HEK293 (cell line): ENCODE results near the gene BHLHE23.

Source experiments
- CTCF ChIA-PET: fragments of 350-600 bp; formaldehyde crosslinking; extraction: SDS; loops from one replicate; lab custom pipeline; 2021; ENCODE audit warnings: antibody characterized with exemption; lab: Yijun Ruan, JAX
- POLR2A ChIA-PET: fragments of 300-600 bp; formaldehyde crosslinking; extraction: SDS; loops from one replicate; lab custom pipeline; 2020; ENCODE audit warnings: antibody characterized with exemption, inconsistent platforms; lab: Yijun Ruan, JAX
- H3K27ac ChIP-seq: fragments of 200-500 bp; sonication (Bioruptor generic); 2 replicates; pipeline ENCODE4 v1.5.1; 2014; ENCODE audit warnings: low read depth, low read length, control low read depth, inconsistent platforms; ENCODE audit errors: extremely low read depth
- H3K36me3 ChIP-seq, 2 experiments: fragments of 200-500 bp in 1 of 2; sonication (Bioruptor generic) in 1 of 2; 1 replicate in 1 of 2; 2 replicates in 1 of 2; pipeline ENCODE4 v1.5.1; 2014 to 2017; ENCODE audit warnings: inconsistent platforms in 2 of 2, low read length in 2 of 2; ENCODE audit not compliant: control insufficient read depth in 2 of 2, insufficient read depth in 1 of 2
- H3K4me1 ChIP-seq: fragments of 200-500 bp; sonication (Bioruptor generic); 2 replicates; pipeline ENCODE4 v1.5.1; 2014; ENCODE audit warnings: mild to moderate bottlenecking, low read length, inconsistent platforms; ENCODE audit not compliant: control insufficient read depth, insufficient read depth
- H3K4me3 ChIP-seq: 2 replicates; pipeline ENCODE4 v1.5.1; 2011; ENCODE audit warnings: low read depth, mild to moderate bottlenecking, control low read depth, low read length, moderate library complexity
- H3K9me3 ChIP-seq: fragments of 200-500 bp; sonication (Bioruptor generic); 2 replicates; pipeline ENCODE4 v1.5.1; 2014; ENCODE audit warnings: low read depth, low read length, inconsistent platforms; ENCODE audit not compliant: control insufficient read depth, insufficient read depth
- CTCF ChIP-seq: fragments of 450-650 bp; formaldehyde crosslinking; IDR thresholded peaks from 2 replicates; pipeline ENCODE4 v1.5.1; 2016; ENCODE audit warnings: missing biosample characterization, missing genetic modification characterization
- ELK4 ChIP-seq: IDR thresholded peaks from 2 replicates; pipeline ENCODE4 v1.6.1; 2011; ENCODE audit warnings: mild to moderate bottlenecking, low read depth, low read length, borderline replicate concordance
- GLI4 ChIP-seq: fragments of 450-650 bp; formaldehyde crosslinking; IDR thresholded peaks from 2 replicates; pipeline ENCODE4 v1.5.1; 2016; ENCODE audit warnings: missing biosample characterization, missing genetic modification characterization
- GLIS2 ChIP-seq: fragments of 450-650 bp; formaldehyde crosslinking; IDR thresholded peaks from 2 replicates; pipeline ENCODE4 v1.5.1; 2016; ENCODE audit warnings: missing biosample characterization, missing genetic modification characterization
- REST ChIP-seq: fragments of 450-650 bp; formaldehyde crosslinking; IDR thresholded peaks from 2 replicates; pipeline ENCODE4 v1.5.1; 2016; ENCODE audit warnings: missing biosample characterization, missing genetic modification characterization
- SCRT2 ChIP-seq: fragments of 450-650 bp; formaldehyde crosslinking; IDR thresholded peaks from 2 replicates; pipeline ENCODE4 v1.5.1; 2016; ENCODE audit warnings: missing biosample characterization, missing genetic modification characterization
- SP2 ChIP-seq: fragments of 450-650 bp; formaldehyde crosslinking; IDR thresholded peaks from 2 replicates; pipeline ENCODE4 v1.5.1; 2016; ENCODE audit warnings: missing biosample characterization, missing genetic modification characterization
- SP7 ChIP-seq: fragments of 450-650 bp; formaldehyde crosslinking; IDR thresholded peaks from 2 replicates; pipeline ENCODE4 v1.5.1; 2016; ENCODE audit warnings: missing biosample characterization, missing genetic modification characterization
- ZEB2 ChIP-seq: fragments of 450-650 bp; formaldehyde crosslinking; IDR thresholded peaks from 2 replicates; pipeline ENCODE4 v1.5.1; 2016; ENCODE audit warnings: missing biosample characterization, missing genetic modification characterization
- ZFP3 ChIP-seq: fragments of 450-650 bp; formaldehyde crosslinking; IDR thresholded peaks from 2 replicates; pipeline ENCODE4 v1.5.1; 2016; ENCODE audit warnings: low read depth, missing biosample characterization, missing genetic modification characterization
- ZNF138 ChIP-seq: fragments of 450-650 bp; formaldehyde crosslinking; IDR thresholded peaks from 2 replicates; pipeline ENCODE4 v1.5.1; 2016; ENCODE audit warnings: missing biosample characterization, missing genetic modification characterization, borderline replicate concordance
- ZNF223 ChIP-seq: fragments of 450-650 bp; formaldehyde crosslinking; IDR thresholded peaks from 2 replicates; pipeline ENCODE4 v1.5.1; 2016; ENCODE audit warnings: missing biosample characterization, missing genetic modification characterization
- ZNF354C ChIP-seq: fragments of 450-650 bp; formaldehyde crosslinking; IDR thresholded peaks from 2 replicates; pipeline ENCODE4 v1.5.1; 2016; ENCODE audit warnings: missing biosample characterization, missing genetic modification characterization, low read depth, borderline replicate concordance
- ZNF48 ChIP-seq: fragments of 450-650 bp; formaldehyde crosslinking; IDR thresholded peaks from 2 replicates; pipeline ENCODE4 v1.5.1; 2016; ENCODE audit warnings: missing biosample characterization, missing genetic modification characterization
- ZNF521 ChIP-seq: fragments of 450-650 bp; formaldehyde crosslinking; IDR thresholded peaks from 2 replicates; pipeline ENCODE4 v1.5.1; 2017; ENCODE audit warnings: missing biosample characterization, mild to moderate bottlenecking, missing genetic modification characterization
- ZNF555 ChIP-seq: fragments of 450-650 bp; formaldehyde crosslinking; conservative IDR thresholded peaks from 2 replicates; pipeline ENCODE4 v1.5.1; 2017; ENCODE audit warnings: missing biosample characterization, mild to moderate bottlenecking, missing genetic modification characterization, inconsistent platforms
- ZNF580 ChIP-seq: fragments of 450-650 bp; formaldehyde crosslinking; IDR thresholded peaks from 2 replicates; pipeline ENCODE4 v1.5.1; 2016; ENCODE audit warnings: missing biosample characterization, missing genetic modification characterization
- ZNF610 ChIP-seq: fragments of 450-650 bp; formaldehyde crosslinking; IDR thresholded peaks from 2 replicates; pipeline ENCODE4 v1.5.1; 2016; ENCODE audit warnings: missing biosample characterization, missing genetic modification characterization, borderline replicate concordance
- ZNF624 ChIP-seq: fragments of 450-650 bp; formaldehyde crosslinking; IDR thresholded peaks from 2 replicates; pipeline ENCODE4 v1.5.1; 2017; ENCODE audit warnings: missing biosample characterization, missing genetic modification characterization
- ZNF626 ChIP-seq: fragments of 450-650 bp; sonication (Bioruptor Pico); formaldehyde crosslinking; IDR thresholded peaks from 2 replicates; pipeline ENCODE4 v1.5.1; 2018; ENCODE audit warnings: missing biosample characterization, missing genetic modification characterization, inconsistent platforms
- ZNF660 ChIP-seq: fragments of 450-650 bp; IDR thresholded peaks from 2 replicates; pipeline ENCODE4 v1.5.1; 2018; ENCODE audit warnings: missing biosample characterization, mild to moderate bottlenecking, missing genetic modification characterization
- ZNF785 ChIP-seq: fragments of 450-650 bp; formaldehyde crosslinking; IDR thresholded peaks from 2 replicates; pipeline ENCODE4 v1.5.1; 2016; ENCODE audit warnings: missing biosample characterization, missing genetic modification characterization

Gene BHLHE23

GRCh38 chr20:62965363-62965771 is 41.4 kb downstream of the BHLHE23 start:
- Histone ChIP-seq H3K36me3 (no peaks in the 10 kb centered on the region), H3K27ac (no peak overlapping the region), H3K4me3 (no peak overlapping the region), H3K9me3 (no peaks in the 10 kb centered on the region), H3K4me1 (no peaks in the 10 kb centered on the region)
- no peak for TF ChIP-seq ZNF223 (tag by site-specific recombination)
- TF ChIP-seq CTCF, result peak; percentile 18; the same call in 1 of the 2 replicates
- ChIA-PET POLR2A (no interaction called here), CTCF (interaction anchor here (0.6 kb wide), 1 partner anchor 67 kb away, joined by 3 read pairs; no protein-coding TSS in a partner anchor)

- ChIA-PET POLR2A (no interaction called here), CTCF (interaction anchor here (1.0 kb wide), 1 partner anchor 44 kb away, joined by 4 read pairs; no protein-coding TSS in a partner anchor)
- no peak overlapping the region for H3K4me3 ChIP-seq
- no peak overlapping the region for H3K27ac ChIP-seq
- no peaks in the 10 kb centered on the region for H3K36me3 ChIP-seq
- no peaks in the 10 kb centered on the region for H3K4me1 ChIP-seq
- TF ChIP-seq ZEB2 (tag by site-specific recombination) (no peak), GLI4 (tag by site-specific recombination) (no peak), ZNF624 (no peak), ELK4 (no peak), SP2 (no peak), ZNF610 (no peak), ZNF521 (tag by site-specific recombination) (no peak), ZNF555 (tag by site-specific recombination) (no peak), SP7 (tag by site-specific recombination) (no peak), ZNF580 (tag by site-specific recombination) (no peak), GLIS2 (tag by site-specific recombination) (no peak), ZNF138 (no peak), ZNF354C (no peak), ZNF785 (tag by site-specific recombination) (no peak)
- H3K9me3 ChIP-seq, result no peaks in the 10 kb centered on the region
Observed at GRCh38 chr20:62964700-62965099, 42.1 kb downstream of the BHLHE23 start.

GRCh38 chr20:62963614-62964397 is 43.0 kb downstream of the BHLHE23 start:
- no peaks in the 10 kb centered on the region for H3K4me1 ChIP-seq

More at GRCh38 chr20:62963614-62964397, 43.0 kb downstream of the BHLHE23 start:
- no peak overlapping the region for H3K4me3 ChIP-seq
- no peak overlapping the region for H3K27ac ChIP-seq
- TF ChIP-seq ZFP3 (no peak), REST (tag by site-specific recombination) (0 out of 2 replicates have a peak, but pooled peaks have one; percentile 31), ZNF48 (tag by site-specific recombination) (no peak), ZNF660 (tag by site-specific recombination) (no peak), ZNF626 (tag by site-specific recombination) (no peak), SCRT2 (tag by site-specific recombination) (no peak)
- CTCF ChIA-PET, result interaction anchor here (1.0 kb wide), 1 partner anchor 45 kb away, joined by 4 read pairs; no protein-coding TSS in a partner anchor
- POLR2A ChIA-PET, result no interaction called here
- no peaks in the 10 kb centered on the region for H3K9me3 ChIP-seq
- H3K36me3 ChIP-seq, result no peaks in the 10 kb centered on the region
